Stimulated activated CD8-positive, alpha-beta memory T cell treated with anti-CD3 and anti-CD28 coated beads, Interleukin-15, amount 100 ng/mL, for 1 hour (primary cell): Measurements from ENCODE around the gene MYOM1.

Experiments used
- DNase-seq: peaks from one replicate; pipeline ENCODE4 v3.0.0-alpha.2; 2020; ENCODE audit warnings: low read depth

MYOM1 gene

DNA sequence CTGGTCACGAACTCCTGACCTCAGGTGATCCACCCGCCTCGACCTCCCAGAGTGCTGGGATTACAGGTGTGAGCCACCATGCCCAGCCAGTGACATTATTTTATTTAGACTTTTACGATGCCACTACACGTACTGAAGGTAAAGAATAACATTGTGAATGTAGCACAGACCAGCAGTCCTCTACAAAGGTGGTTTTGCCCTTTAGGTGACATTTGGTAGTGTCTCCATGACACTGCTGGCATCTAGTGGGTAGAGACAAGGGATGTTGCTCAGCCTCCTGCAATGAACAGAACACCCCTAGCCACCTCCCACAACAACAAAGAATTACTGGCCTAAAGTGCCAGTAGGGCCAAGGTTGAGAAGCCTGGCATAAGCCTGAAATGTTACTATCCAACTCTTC lies 69.5 kb downstream of the MYOM1 start:
- DNase-seq, result no peak

- no peak for DNase-seq
These were observed 70.7 kb downstream of the MYOM1 start for GRCh38 chr18:3148930-3149535.

DNA sequence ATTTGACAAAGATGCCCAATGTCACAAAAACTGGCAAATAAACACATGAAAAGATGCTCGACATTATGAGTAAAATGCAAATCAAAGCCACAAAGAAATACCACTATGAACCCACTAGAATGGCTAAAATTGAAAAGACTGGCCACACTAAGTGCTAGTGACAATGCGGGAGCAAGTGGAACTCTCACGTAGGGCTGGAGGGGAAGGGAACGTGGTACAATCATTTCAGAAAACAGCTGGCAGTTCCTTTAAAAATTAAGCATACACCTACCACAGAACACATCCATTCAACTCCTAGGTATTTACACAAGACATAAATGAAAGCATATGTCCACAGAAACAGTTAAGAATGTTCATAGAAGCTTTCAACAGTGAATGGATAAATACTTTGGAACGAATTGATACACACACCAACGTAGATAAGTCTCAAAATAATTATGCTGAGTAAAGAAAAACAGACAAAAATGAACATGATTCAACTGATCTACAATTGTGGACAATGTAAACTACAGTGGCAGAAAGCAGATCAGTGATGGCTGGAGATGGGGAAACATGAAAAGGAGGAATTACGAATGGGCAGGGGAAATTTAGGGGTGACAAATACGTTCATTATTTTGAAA lies 71.7 kb downstream of the MYOM1 start:
- no peak for DNase-seq

DNA sequence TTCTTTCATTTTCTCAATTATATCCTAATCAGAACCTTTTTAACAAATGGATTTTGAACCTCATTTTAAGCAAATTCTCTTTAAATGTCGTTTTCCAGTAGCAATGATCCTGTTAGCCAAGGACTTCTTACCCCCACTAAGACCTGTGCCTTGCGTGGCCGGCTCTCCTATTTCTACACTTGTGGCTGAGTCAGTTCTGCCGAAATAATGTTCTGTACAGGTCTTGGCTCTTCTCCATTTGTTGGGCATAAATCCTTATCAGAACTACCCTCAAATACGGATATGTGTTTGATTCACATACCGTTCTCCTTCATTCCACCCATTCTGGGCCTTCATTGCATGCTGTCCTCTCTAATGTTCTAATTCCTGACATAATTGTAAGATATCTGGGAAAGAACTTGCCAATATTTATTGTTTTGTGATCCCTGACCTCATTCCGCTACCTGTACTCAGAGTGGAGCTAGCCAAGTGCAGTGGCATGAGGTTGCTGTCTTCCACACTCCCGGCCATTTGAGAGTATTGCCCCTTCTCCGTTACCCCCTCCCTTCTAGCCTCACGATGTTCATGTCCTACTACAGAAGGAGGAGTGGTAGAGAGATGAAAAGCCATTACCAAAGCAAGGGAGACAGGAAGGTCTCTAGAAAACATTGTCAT lies 78.7 kb downstream of the MYOM1 start:
- DNase-seq, result no peak

GRCh38 chr18:3140342-3140741 lies 79.4 kb downstream of the MYOM1 start:
- DNase-seq, result no peak

GRCh38 chr18:3139406-3139805 lies 80.4 kb downstream of the MYOM1 start:
- DNase-seq, result no peak

GRCh38 chr18:3138274-3138975 lies 81.3 kb downstream of the MYOM1 start:
- DNase-seq, result no peak

DNA sequence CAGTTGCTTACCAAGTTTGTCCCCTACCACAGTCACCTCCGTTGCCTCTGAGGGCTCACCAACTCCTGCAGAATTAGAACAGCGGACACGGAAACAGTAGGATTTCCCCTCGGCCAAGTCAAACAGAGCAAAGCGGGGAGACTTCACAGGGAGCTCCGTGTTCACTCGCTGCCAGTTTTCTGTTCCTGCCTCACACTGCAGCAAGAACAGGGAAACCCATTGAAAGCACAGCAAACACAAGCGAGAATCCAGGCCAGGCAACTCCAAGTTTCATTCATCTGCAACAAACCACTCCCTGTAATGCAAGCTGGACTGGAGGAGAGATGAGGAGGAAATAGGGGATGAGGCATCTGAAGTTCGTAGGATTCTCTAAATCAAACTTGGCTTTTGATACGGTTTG lies 84.2 kb downstream of the MYOM1 start:
- no peak for DNase-seq

- no peak for DNase-seq
These were observed 87.1 kb downstream of the MYOM1 start for GRCh38 chr18:3132700-3133099.

DNA sequence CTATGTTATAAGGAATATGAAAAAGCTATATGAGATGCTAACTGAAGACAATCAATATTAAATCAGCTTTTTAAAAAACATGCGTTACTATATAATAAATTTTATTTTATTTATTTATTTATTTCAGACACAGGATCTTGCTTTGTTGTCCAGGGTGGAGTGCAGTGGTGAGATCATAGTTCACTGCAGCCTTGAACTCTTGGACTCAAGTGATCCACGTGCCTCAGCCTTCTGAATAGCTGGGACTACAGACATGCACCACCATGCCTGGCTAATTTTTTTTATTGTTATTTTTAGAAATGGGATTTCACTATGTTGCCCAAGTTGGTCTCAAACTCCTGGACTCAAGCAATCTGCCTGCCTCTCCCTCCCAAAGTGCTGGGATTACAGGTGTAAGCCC lies 89.4 kb downstream of the MYOM1 start:
- DNase-seq, result no peak

DNA sequence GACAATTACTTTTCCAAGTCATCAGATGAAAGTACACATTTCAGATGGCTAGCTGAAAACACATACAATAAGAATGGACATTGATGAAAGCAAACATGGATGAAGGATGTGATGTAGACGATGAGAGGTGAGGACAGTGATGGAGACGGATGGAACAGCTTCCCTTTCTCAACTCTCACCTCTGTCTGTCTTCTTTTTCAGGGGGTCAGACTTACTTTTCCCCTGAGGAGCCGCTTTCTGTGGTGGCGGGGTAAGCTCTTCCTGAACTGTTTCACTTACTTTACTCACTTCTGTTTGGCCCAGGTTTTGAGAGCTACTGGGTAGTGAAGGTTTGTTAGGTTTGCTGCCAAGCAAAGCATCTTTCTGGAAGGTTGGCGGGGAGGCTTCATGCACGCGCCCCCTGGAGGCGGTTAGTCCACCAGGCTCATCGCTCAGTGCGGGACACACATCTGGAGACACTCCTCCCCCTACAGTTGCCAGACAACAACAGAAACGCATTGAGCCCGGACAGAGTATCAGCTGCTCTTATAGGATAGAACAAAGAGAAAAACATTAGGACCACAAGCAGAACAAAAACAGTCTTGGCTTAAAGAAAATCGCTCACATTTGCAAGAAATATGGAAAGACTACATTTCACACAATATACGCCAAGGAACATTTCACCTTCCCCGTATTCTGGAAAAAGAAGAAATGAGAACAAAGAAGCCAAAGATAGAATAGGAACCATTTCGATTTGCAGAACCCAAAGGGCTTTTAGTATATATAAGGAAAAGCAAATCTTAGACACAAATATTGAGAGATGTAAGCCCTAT lies 90.5 kb downstream of the MYOM1 start:
- peak; percentile 71 for DNase-seq

GRCh38 chr18:3126457-3127097 lies 93.2 kb downstream of the MYOM1 start:
- no peak for DNase-seq

- no peak for DNase-seq
These were observed 94.9 kb downstream of the MYOM1 start for GRCh38 chr18:3124822-3125221.

DNA sequence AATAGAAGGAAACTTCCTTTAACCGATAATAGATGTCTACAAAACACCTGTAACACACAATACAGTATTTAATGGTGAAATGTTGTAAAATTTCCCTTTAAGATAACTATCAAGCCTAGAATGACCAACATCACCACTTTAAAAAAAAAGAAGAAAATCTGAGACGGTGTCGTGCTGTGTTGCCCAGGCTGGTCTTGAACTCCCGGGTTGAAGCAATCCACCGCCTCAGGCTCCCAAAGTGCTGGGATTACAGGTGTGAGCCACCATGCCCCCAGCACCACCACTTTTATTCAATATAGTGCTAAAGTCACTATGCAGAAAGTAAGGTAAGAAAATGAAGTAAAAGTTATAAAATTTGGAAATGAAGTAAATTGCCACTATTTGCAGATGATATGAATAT lies 96.9 kb downstream of the MYOM1 start:
- no peak for DNase-seq

DNA sequence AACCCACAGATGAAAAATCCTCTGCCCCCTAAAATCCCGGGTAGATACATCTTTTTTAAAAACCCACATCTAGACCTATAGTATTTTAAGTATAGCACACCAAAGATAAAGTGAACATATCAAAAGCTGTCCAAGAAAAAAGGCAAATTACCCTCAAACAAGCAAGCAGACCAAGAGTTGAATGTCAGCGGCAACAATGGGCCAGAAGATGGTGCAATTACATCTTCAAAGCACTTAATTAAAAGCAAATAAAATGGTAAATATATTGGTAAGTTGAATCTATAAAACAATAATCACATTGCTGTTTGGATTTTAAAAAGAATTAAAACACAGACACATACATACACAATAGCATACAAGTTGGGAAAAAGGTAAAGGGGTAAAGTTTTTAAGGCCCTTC lies 98.5 kb downstream of the MYOM1 start:
- no peak for DNase-seq

GRCh38 chr18:3120356-3120755 lies 99.4 kb downstream of the MYOM1 start:
- DNase-seq, result no peak

DNA sequence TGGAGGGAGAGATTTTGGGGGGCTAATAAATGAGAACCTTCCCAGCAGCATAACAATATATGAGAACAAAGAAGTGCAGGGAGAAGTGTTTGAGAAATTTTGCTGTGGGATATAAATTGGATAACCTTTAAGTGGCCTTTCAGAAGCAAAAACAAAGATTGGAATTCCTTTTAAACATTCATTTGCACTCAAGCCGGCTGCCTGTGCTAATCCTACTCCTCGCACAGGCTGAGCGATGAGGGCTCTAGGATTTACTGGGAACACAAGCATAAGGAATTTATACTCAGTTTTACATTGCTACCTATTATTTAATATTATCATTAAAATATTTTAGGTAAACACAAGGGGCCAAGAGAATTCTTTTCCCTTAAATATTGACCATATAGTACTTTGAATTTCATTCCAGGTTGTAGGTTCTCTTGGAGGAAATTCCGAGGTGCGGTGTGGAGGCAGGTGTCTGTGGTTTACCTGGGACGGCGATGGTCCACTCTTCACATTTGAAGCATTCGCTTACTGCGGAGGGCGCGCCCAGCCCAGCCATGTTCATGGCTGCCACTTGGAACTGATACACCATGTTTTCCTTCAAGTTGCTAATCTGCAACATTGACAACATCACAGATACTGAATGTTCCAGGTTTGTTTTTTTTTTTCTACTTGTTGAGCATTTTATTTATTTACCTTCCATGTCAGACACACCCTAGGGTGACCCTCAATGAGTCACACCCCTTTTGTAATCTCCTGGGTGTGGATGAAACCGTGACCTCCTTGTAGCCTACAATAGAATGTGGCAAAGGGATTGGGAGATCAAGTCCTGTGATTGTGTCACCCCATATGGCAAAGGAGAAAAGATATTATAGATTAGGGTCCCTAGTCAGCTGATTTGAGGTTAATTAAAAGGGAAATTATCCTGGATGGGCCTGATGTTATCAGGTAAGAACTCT lies 100.1 kb downstream of the MYOM1 start:
- DNase-seq, result no peak

- DNase-seq, result no peak
These were observed 101.4 kb downstream of the MYOM1 start for GRCh38 chr18:3118195-3119010.

DNA sequence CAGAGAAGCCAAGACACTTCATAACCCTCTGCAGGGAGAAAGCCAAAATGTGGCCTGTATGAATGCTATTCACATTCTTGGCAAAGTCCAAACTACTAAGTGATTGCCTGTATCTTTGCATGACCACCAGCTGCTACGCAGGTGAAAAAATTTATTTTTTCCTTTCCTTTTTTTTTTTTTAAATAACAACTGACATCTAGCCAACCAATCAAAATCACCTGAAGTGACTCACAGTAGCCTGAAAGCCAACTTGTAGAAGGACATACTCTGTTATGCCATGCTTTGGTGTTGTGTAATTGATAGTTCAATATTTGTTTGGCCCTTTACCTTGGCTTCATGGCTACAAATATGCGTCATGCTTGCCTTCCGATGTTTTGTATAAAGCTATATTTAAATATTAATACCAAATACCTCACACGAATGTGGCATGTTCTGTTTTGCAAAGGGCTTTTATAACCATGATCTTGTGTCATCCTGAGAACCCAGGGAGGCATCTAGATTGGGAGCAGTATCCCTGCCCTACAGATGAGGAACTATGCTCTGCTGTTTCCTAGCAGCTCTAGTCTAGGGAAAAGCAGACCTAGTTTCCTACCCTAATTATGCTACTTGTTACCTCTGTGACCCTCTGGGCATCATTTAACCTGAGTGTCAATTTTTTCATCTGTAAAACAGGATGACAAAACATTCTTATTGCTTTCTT lies 102.1 kb downstream of the MYOM1 start:
- DNase-seq, result no peak
